Cerebellar cortex (tissue), 1 donor: ENCODE measurements around the gene SERAC1.
A peak's percentile ranks its signal among the peaks of the same experiment; 100 is the strongest.
"Not testable (repeated sequence)": the region's sequence is repeated elsewhere in the genome, so short reads cannot be mapped to it uniquely, and the experiment has no call there.

ENCODE experiments used
- DNase-seq: peaks from one replicate; pipeline ENCODE4 v3.0.0-alpha.2; 2015; ENCODE audit warnings: low spot score

The SERAC1 gene

GRCh38 chr6:158168040-158168289, at the start of gene SERAC1:
Gene SERAC1, minus strand, starts transcription at chr6:158168262. Its CDS starts 9,899 bp downstream, at chr6:158158363.
- DNase-seq = no peak

- DNase-seq = peak; percentile 84
Observed at GRCh38 chr6:158213925-158214674, 46.0 kb upstream of the SERAC1 start.

GRCh38 chr6:158211273-158212055, 43.4 kb upstream of the SERAC1 start:
- DNase-seq = no peak

GRCh38 chr6:158209582-158210333, 41.7 kb upstream of the SERAC1 start:
- DNase-seq = not testable (repeated sequence)

GRCh38 chr6:158208226-158209030, 40.4 kb upstream of the SERAC1 start:
- DNase-seq = not testable (repeated sequence)

GRCh38 chr6:158207422-158207788, 39.3 kb upstream of the SERAC1 start:
- no peak for DNase-seq

GRCh38 chr6:158206740-158207421, 38.8 kb upstream of the SERAC1 start:
- no peak for DNase-seq

GRCh38 chr6:158205169-158205944, 37.3 kb upstream of the SERAC1 start:
- DNase-seq = no peak

GRCh38 chr6:158198461-158198860, 30.4 kb upstream of the SERAC1 start:
- DNase-seq = no peak

GRCh38 chr6:158194487-158195280, 26.6 kb upstream of the SERAC1 start:
- DNase-seq = no peak

- no peak for DNase-seq
Observed at GRCh38 chr6:158191761-158192160, 23.7 kb upstream of the SERAC1 start.

GRCh38 chr6:158191032-158191431, 23.0 kb upstream of the SERAC1 start:
- no peak for DNase-seq

GRCh38 chr6:158188591-158188990, 20.5 kb upstream of the SERAC1 start:
- DNase-seq = no peak

GRCh38 chr6:158185729-158186456, 17.8 kb upstream of the SERAC1 start:
- DNase-seq = no peak

- DNase-seq = no peak
Observed at GRCh38 chr6:158184608-158185007, 16.5 kb upstream of the SERAC1 start.

- not testable (repeated sequence) for DNase-seq
Observed at GRCh38 chr6:158183174-158183972, 15.3 kb upstream of the SERAC1 start.

GRCh38 chr6:158177712-158178111, 9.7 kb upstream of the SERAC1 start:
- DNase-seq = not testable (repeated sequence)

- no peak for DNase-seq
Observed at GRCh38 chr6:158175111-158175510, 7.0 kb upstream of the SERAC1 start.
